SK-N-SH (cell line): Measurements from ENCODE around the gene ABO.

Experiments used
- CTCF ChIP-seq: fragments of 200-600 bp; sonication (generic); IDR thresholded peaks from 2 replicates; pipeline ENCODE4 v1.6.1; 2017; ENCODE audit warnings: antibody characterized with exemption, mild to moderate bottlenecking, moderate library complexity
- EZH2phosphoT487 ChIP-seq: fragments of 200-600 bp; sonication (generic); IDR thresholded peaks from 2 replicates; pipeline ENCODE4 v1.6.1; 2017; ENCODE audit warnings: low read depth, mixed run types, mild to moderate bottlenecking, antibody characterized with exemption, moderate library complexity, borderline replicate concordance
- FOXJ3 ChIP-seq: sonication (generic); formaldehyde crosslinking; IDR thresholded peaks from 2 replicates; pipeline ENCODE4 v1.5.1; 2020; ENCODE audit warnings: mild to moderate bottlenecking, missing genetic modification reagents
- POLR2AphosphoS5 ChIP-seq: IDR thresholded peaks from 2 replicates; pipeline ENCODE4 v1.6.1; 2012; ENCODE audit warnings: low read depth, low read length
- REST ChIP-seq: IDR thresholded peaks from 2 replicates; pipeline ENCODE4 v1.6.1; 2012; ENCODE audit warnings: mild to moderate bottlenecking, low read depth, low read length, moderate library complexity
- RFX5 ChIP-seq: IDR thresholded peaks from 2 replicates; pipeline ENCODE4 v1.6.1; 2012; ENCODE audit warnings: mild to moderate bottlenecking, improper control_type of control experiment, low read length
- USF1 ChIP-seq: IDR thresholded peaks from 2 replicates; pipeline ENCODE4 v1.4.0; 2012; ENCODE audit warnings: low read depth, borderline replicate concordance
- TF ChIP-seq, protein P1 (sequence below): IDR thresholded peaks from 2 replicates; pipeline ENCODE4; 2012

GRCh38 chr9:133246991-133247390 lies 28.0 kb downstream of the ABO start:
- no peak for TF ChIP-seq POLR2AphosphoS5
- TF ChIP-seq CTCF = no peak
- TF ChIP-seq EZH2phosphoT487 = no peak
- no peak for TF ChIP-seq FOXJ3
- TF ChIP-seq USF1 = no peak
- no peak for TF ChIP-seq REST
- TF ChIP-seq, protein P1, sequence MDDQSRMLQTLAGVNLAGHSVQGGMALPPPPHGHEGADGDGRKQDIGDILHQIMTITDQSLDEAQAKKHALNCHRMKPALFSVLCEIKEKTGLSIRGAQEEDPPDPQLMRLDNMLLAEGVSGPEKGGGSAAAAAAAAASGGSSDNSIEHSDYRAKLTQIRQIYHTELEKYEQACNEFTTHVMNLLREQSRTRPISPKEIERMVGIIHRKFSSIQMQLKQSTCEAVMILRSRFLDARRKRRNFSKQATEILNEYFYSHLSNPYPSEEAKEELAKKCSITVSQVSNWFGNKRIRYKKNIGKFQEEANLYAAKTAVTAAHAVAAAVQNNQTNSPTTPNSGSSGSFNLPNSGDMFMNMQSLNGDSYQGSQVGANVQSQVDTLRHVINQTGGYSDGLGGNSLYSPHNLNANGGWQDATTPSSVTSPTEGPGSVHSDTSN = no peak
- no peak for TF ChIP-seq RFX5
